Sciatic nerve (tissue), 2 donors: ENCODE data around the gene PHF23. TPM values are rescaled to one million over a fixed set of nuclear protein-coding genes. Genes with fewer than 3 reads are reported as not detected.

Source experiments
- ATAC-seq: fragments of 200-7000 bp; cut with Tn5 transposase; one replicate; pipeline ENCODE4 v1.9.1; 2020; ENCODE audit warnings: mild to moderate bottlenecking, moderate library complexity
- DNase-seq: peaks from one replicate; pipeline ENCODE4 v3.0.0-alpha.2; 2020; ENCODE audit warnings: low spot score
- intact Hi-C: fragments of 100-400 bp; cut with DNase I; formaldehyde crosslinking; loops from one replicate; pipeline ENCODE4 v1.14.2; 2022
- total RNA-seq: library from RNA; stranded (reverse); fragmentation: NEBNext Ultra II Directional; extraction: Animal tissue kit (Norgen Biotek cat#: 25700); gene quantifications from one replicate; pipeline ENCODE4 v1.2.1, GENCODE V29; 2021
- donor health status: DM: no; HTN: no; CAD: no.
- donor health status: DM: no; HTN: no; CAD: no.

Gene PHF23
- 23.8 TPM for total RNA-seq

- intact Hi-C loops = no loop called here
- peak; percentile 87 for ATAC-seq
- DNase-seq = peak; percentile 100
These were observed at the start of gene PHF23 for GRCh38 chr17:7239091-7240027. Gene PHF23 (minus strand): TSS chr17:7239457. CDS start chr17:7239279, 178 bp downstream.

GRCh38 chr17:7285679-7286078 lies 46.4 kb upstream of the PHF23 start:
- DNase-seq (no peak), ATAC-seq (no peak)
- intact Hi-C loops = no loop called here

GRCh38 chr17:7284911-7285310 lies 45.7 kb upstream of the PHF23 start:
- DNase-seq = no peak
- ATAC-seq = no peak
- intact Hi-C loops = no loop called here

- intact Hi-C loops = no loop called here
- ATAC-seq (no peak), DNase-seq (no peak)
These were observed 44.4 kb upstream of the PHF23 start for GRCh38 chr17:7283471-7284216.

- ATAC-seq = no peak
- intact Hi-C loops = no loop called here
- DNase-seq = no peak
These were observed 43.6 kb upstream of the PHF23 start for GRCh38 chr17:7282752-7283321.

GRCh38 chr17:7281953-7282751 lies 42.9 kb upstream of the PHF23 start:
- ATAC-seq = peak; percentile 3
- intact Hi-C loops = no loop called here
- no peak for DNase-seq

- intact Hi-C loops = no loop called here
- peak; percentile 96 for DNase-seq
These were observed 42.1 kb upstream of the PHF23 start, which contains the start of gene SLC2A4 for GRCh38 chr17:7281074-7281952. Gene SLC2A4 (plus strand): TSS chr17:7281718. CDS start chr17:7281935, 217 bp downstream.

GRCh38 chr17:7280519-7281073 lies 41.3 kb upstream of the PHF23 start:
- intact Hi-C loops = no loop called here
- peak; percentile 87 for DNase-seq

More at GRCh38 chr17:7281074-7281952, 42.1 kb upstream of the PHF23 start, which contains the start of gene SLC2A4:
- ATAC-seq = peak; percentile 93

GRCh38 chr17:7279448-7279847 lies 40.2 kb upstream of the PHF23 start:
- DNase-seq (no peak), ATAC-seq (no peak)
- intact Hi-C loops = no loop called here

More at GRCh38 chr17:7280519-7281073, 41.3 kb upstream of the PHF23 start:
- ATAC-seq = peak; percentile 90

GRCh38 chr17:7266784-7267183 lies 27.5 kb upstream of the PHF23 start:
- ATAC-seq (no peak), DNase-seq (no peak)
- intact Hi-C loops = no loop called here

GRCh38 chr17:7263801-7264078 lies 24.5 kb upstream of the PHF23 start:
- DNase-seq (no peak), ATAC-seq (no peak)
- intact Hi-C loops = no loop called here

- ATAC-seq (peak; percentile 19), DNase-seq (no peak)
- intact Hi-C loops = no loop called here
These were observed 23.9 kb upstream of the PHF23 start for GRCh38 chr17:7262935-7263800.

- ATAC-seq (no peak), DNase-seq (no peak)
- intact Hi-C loops = no loop called here
These were observed 23.1 kb upstream of the PHF23 start, which contains the start of gene CLDN7 for GRCh38 chr17:7262192-7262934. Gene CLDN7 (minus strand): TSS chr17:7262478. CDS start chr17:7262043, 435 bp downstream.

- DNase-seq (no peak), ATAC-seq (no peak)
- intact Hi-C loops = no loop called here
These were observed 22.3 kb upstream of the PHF23 start for GRCh38 chr17:7261379-7262191.

GRCh38 chr17:7260651-7261378 lies 21.6 kb upstream of the PHF23 start:
- DNase-seq = no peak
- peak; percentile 29 for ATAC-seq
- intact Hi-C loops = no loop called here
